CD14-positive monocyte (primary cell): ENCODE results near the gene MATK. TPM values are rescaled to one million over a fixed set of nuclear protein-coding genes. Genes with fewer than 3 reads are reported as not detected.

Experiments
- DNase-seq, 3 donors: peaks; one replicate each; pipeline ENCODE4 v3.0.0-alpha.2; 2011 to 2022
- H2AFZ ChIP-seq: 2 replicates; pipeline ENCODE4 v1.6.0; 2012; ENCODE audit warnings: mild to moderate bottlenecking, low read depth, low read length, inconsistent platforms; ENCODE audit not compliant: insufficient read depth, poor library complexity, severe bottlenecking
- H3K27ac ChIP-seq, 2 donors: 1 replicate in 1 of 2; 2 replicates in 1 of 2; pipeline ENCODE4 v1.5.1; 2012 to 2013; ENCODE audit warnings: low read length in 2 of 2, control low read depth in 1 of 2, inconsistent platforms in 1 of 2, low read depth in 1 of 2, mild to moderate bottlenecking in 1 of 2
- H3K27me3 ChIP-seq, 2 donors: one replicate each; pipeline versions ENCODE4 v1.6.0 to v1.6.1; 2011 to 2013; ENCODE audit warnings: low read length in 2 of 2; ENCODE audit not compliant: control insufficient read depth in 2 of 2, insufficient read depth in 2 of 2
- H3K36me3 ChIP-seq, 2 donors: replicated peaks in 1 of 2; 1 replicate in 1 of 2; 2 replicates in 1 of 2; pipeline versions ENCODE4 v1.5.1 to v1.6.1; 2012 to 2013; ENCODE audit warnings: low read length in 2 of 2, control low read depth in 1 of 2, inconsistent platforms in 1 of 2, mild to moderate bottlenecking in 1 of 2; ENCODE audit not compliant: insufficient read depth in 2 of 2, control insufficient read depth in 1 of 2
- H3K4me1 ChIP-seq, 2 donors: 1 replicate in 1 of 2; 2 replicates in 1 of 2; pipeline versions ENCODE4 v1.5.1 to v1.6.1; 2012 to 2013; ENCODE audit warnings: low read length in 2 of 2, control low read depth in 1 of 2, inconsistent platforms in 1 of 2, mild to moderate bottlenecking in 1 of 2, moderate library complexity in 1 of 2; ENCODE audit not compliant: insufficient read depth in 2 of 2, control insufficient read depth in 1 of 2
- H3K4me2 ChIP-seq: replicated peaks from 2 replicates; pipeline ENCODE3; 2012; ENCODE audit warnings: low read length, moderate library complexity, mild to moderate bottlenecking; ENCODE audit not compliant: poor library complexity, severe bottlenecking; ENCODE audit errors: extremely low read depth
- H3K4me3 ChIP-seq, 3 experiments: fragments of 200-600 bp in 1 of 3; sonication (generic) in 1 of 3; replicated peaks in 1 of 3; 1 replicate in 2 of 3; 2 replicates in 1 of 3; pipeline ENCODE4 v1.5.1; 2011 to 2013; ENCODE audit warnings: low read length in 3 of 3, mild to moderate bottlenecking in 3 of 3, control low read depth in 2 of 3, low read depth in 2 of 3, inconsistent platforms in 1 of 3, moderate library complexity in 1 of 3
- H3K79me2 ChIP-seq: 2 replicates; pipeline ENCODE4 v1.6.0; 2012; ENCODE audit warnings: mild to moderate bottlenecking, control low read depth, inconsistent platforms, low read length, moderate library complexity; ENCODE audit not compliant: insufficient read depth
- H3K9ac ChIP-seq: 2 replicates; pipeline ENCODE4 v1.6.0; 2017; ENCODE audit warnings: low read length, mild to moderate bottlenecking; ENCODE audit not compliant: insufficient read depth, poor library complexity, severe bottlenecking
- H3K9me3 ChIP-seq, 2 donors: replicated peaks in 1 of 2; 1 replicate in 1 of 2; 2 replicates in 1 of 2; pipeline versions ENCODE4 v1.5.1 to v1.6.1; 2012 to 2013; ENCODE audit warnings: low read length in 2 of 2, control low read depth in 1 of 2; ENCODE audit not compliant: control insufficient read depth in 1 of 2, insufficient read depth in 1 of 2
- H4K20me1 ChIP-seq: 2 replicates; pipeline ENCODE4 v1.6.0; 2012; ENCODE audit warnings: mild to moderate bottlenecking, low read length, control low read depth, moderate library complexity; ENCODE audit not compliant: insufficient read depth
- H3K27ac Mint-ChIP-seq, 7 donors: one replicate each; pipeline ENCODE4 v1.8.0; 2020; ENCODE audit warnings: mild to moderate bottlenecking in 7 of 7, mixed read lengths in 7 of 7, moderate library complexity in 6 of 7, inconsistent platforms in 2 of 7
- H3K27me3 Mint-ChIP-seq, 3 donors: one replicate each; pipeline ENCODE4 v1.8.0; 2021 to 2022; ENCODE audit warnings: low read depth in 3 of 3, mild to moderate bottlenecking in 3 of 3, mixed read lengths in 3 of 3, moderate library complexity in 3 of 3, inconsistent platforms in 1 of 3
- H3K36me3 Mint-ChIP-seq, 2 donors: one replicate each; pipeline ENCODE4 v1.8.0; 2020; ENCODE audit warnings: mixed read lengths in 2 of 2, inconsistent platforms in 1 of 2, mild to moderate bottlenecking in 1 of 2
- H3K4me1 Mint-ChIP-seq: one replicate; pipeline ENCODE4 v1.8.0; 2020; ENCODE audit warnings: mild to moderate bottlenecking, mixed read lengths
- H3K4me3 Mint-ChIP-seq, 2 donors: one replicate each; pipeline ENCODE4 v1.8.0; 2020; ENCODE audit warnings: mild to moderate bottlenecking in 2 of 2, mixed read lengths in 2 of 2, moderate library complexity in 1 of 2
- H3K9me3 Mint-ChIP-seq, 7 donors: one replicate each; pipeline ENCODE4 v1.8.0; 2020 to 2022; ENCODE audit warnings: mixed read lengths in 7 of 7, mild to moderate bottlenecking in 6 of 7, moderate library complexity in 6 of 7, inconsistent platforms in 2 of 7
- WGBS: methylation state at CpG from one replicate; pipeline ENCODE4 v1.1.5; 2013; ENCODE audit warnings: missing lambda C conversion rate; ENCODE audit not compliant: insufficient coverage; 5-methylcytosine and 5-hydroxymethylcytosine counted together
- intact Hi-C, 2 donors: fragments of 100-400 bp; cut with micrococcal nuclease; formaldehyde crosslinking; loops; one replicate each; pipeline versions ENCODE4 v1.15.0 to v1.15.1; 2023
- polyA plus RNA-seq, 3 donors: library from polyadenylated mRNA; depleted of rRNA in 1 of 3; unstranded in 2 of 3; stranded (reverse) in 1 of 3; fragments of 300-500 nt in 2 of 3; fragments of >200 nt in 1 of 3; fragmentation: Illumina TruSeq in 2 of 3; gene quantifications; 1 replicate in 2 of 3; 2 replicates in 1 of 3; pipeline ENCODE4 v1.2.3, GENCODE V29; 2012 to 2021
- TF ChIP-seq, protein P1 (sequence below): fragments of 200-600 bp; IDR thresholded peaks from one replicate; pipeline ENCODE4 v1.8.0; 2022; ENCODE audit warnings: antibody characterized with exemption, mild to moderate bottlenecking

MATK gene
- polyA plus RNA-seq, 3 donors, result 0.20 to 0.44 (median 0.35) TPM

DNA sequence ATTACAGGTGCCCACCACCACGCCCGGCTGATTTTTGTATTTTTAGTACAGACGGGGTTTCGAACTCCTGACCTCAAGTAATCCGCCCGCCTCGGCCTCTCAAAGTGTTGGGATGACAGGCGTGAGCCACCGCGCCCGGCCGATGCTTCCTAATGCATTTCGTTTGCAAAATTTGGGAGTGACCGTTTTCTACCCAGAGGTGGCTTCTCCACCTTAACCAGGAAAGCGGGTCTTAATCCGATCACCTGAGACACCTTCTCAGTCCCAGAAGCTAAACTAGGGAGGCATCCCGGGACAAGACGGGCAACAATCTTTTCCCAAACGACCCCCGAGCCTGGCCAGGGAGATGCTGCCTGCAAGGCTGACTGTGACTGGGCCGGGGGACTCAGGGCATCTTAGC, 14.8 kb upstream of the MATK start:
- Histone ChIP-seq H2AFZ (peak overlapping the region; percentile 8), H3K79me2 (no peaks in the 10 kb centered on the region), H3K9me3 (peaks cover 2 to 5% of the 10 kb centered on the region in 2 donors), H3K4me3 (no peak overlapping the region), H4K20me1 (no peaks in the 10 kb centered on the region), H3K36me3 (no peaks in the 10 kb centered on the region), H3K9ac (no peak overlapping the region), H3K27me3 (peaks cover 10 to 34% of the 10 kb centered on the region in 2 donors), H3K4me1 (peaks cover 8 to 12% of the 10 kb centered on the region in 2 donors), H3K4me2 (no peak overlapping the region), H3K27ac (no peak overlapping the region)
- WGBS, result 42% methylated on average over 21 of the region's 21 CpGs
- Mint-ChIP-seq H3K27me3 (peaks cover 52 to 55% (median 53%) of the 10 kb centered on the region in 3 donors), H3K4me1 (peaks cover 7% of the 10 kb centered on the region), H3K9me3 (peaks cover 6 to 21% (median 9%) of the 10 kb centered on the region in 7 donors), H3K27ac (peak overlapping the region in 1 of 7 donors; percentile 68), H3K36me3 (peaks cover 0 to 2% of the 10 kb centered on the region in 2 donors), H3K4me3 (peak overlapping the region in 1 of 2 donors; percentile 73)
- DNase-seq, result no peak
- intact Hi-C loops, result no loop called here
- TF ChIP-seq, protein P1, sequence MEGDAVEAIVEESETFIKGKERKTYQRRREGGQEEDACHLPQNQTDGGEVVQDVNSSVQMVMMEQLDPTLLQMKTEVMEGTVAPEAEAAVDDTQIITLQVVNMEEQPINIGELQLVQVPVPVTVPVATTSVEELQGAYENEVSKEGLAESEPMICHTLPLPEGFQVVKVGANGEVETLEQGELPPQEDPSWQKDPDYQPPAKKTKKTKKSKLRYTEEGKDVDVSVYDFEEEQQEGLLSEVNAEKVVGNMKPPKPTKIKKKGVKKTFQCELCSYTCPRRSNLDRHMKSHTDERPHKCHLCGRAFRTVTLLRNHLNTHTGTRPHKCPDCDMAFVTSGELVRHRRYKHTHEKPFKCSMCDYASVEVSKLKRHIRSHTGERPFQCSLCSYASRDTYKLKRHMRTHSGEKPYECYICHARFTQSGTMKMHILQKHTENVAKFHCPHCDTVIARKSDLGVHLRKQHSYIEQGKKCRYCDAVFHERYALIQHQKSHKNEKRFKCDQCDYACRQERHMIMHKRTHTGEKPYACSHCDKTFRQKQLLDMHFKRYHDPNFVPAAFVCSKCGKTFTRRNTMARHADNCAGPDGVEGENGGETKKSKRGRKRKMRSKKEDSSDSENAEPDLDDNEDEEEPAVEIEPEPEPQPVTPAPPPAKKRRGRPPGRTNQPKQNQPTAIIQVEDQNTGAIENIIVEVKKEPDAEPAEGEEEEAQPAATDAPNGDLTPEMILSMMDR, result no peak

DNA sequence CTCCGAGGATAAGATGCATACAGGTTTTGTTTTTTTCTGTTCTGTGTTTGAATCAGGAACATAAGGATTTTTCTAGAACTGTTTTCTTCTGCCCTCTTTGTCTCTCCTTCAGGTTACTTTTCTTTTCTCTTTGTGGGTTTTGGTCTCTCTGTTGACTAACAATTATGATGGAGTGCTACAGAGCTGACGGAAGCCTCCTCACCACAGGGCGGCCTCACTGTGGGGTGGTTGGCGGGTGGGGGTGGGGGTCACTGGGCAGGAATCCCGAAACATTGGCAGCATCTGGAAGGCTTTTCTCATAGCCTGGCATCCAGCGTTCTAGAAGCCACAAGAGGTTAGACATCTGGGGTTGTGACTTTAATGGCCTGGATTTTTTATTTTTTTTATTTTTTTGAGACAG, 12.0 kb upstream of the MATK start:
- Histone ChIP-seq H3K27me3 (peaks cover 10 to 34% of the 10 kb centered on the region in 2 donors), H3K4me2 (no peak overlapping the region), H3K4me3 (no peak overlapping the region), H3K9me3 (peaks cover 2 to 5% of the 10 kb centered on the region in 2 donors), H3K79me2 (no peaks in the 10 kb centered on the region), H3K9ac (no peak overlapping the region), H3K27ac (no peak overlapping the region), H3K36me3 (no peaks in the 10 kb centered on the region), H2AFZ (no peak overlapping the region), H4K20me1 (no peaks in the 10 kb centered on the region), H3K4me1 (peaks cover 8 to 12% of the 10 kb centered on the region in 2 donors)
- Mint-ChIP-seq H3K9me3 (peaks cover 6 to 25% (median 9%) of the 10 kb centered on the region in 7 donors), H3K4me3 (no peak overlapping the region), H3K27ac (peak overlapping the region in 1 of 7 donors; percentile 13), H3K4me1 (peaks cover 7% of the 10 kb centered on the region), H3K27me3 (peaks cover 49 to 56% (median 52%) of the 10 kb centered on the region in 3 donors), H3K36me3 (peaks cover 0 to 2% of the 10 kb centered on the region in 2 donors)
- WGBS, result no CpG with 5 or more reads among the region's 6 CpGs
- TF ChIP-seq, protein P1, result no peak
- no peak for DNase-seq
- intact Hi-C loops, result no loop called here
